ENCODE data around the gene MLN. TPM values are rescaled to one million over a fixed set of nuclear protein-coding genes. Genes with fewer than 3 reads are reported as not detected.

The MLN gene
- polyA plus RNA-seq, 1 of the 3 experiments (the other 2 are of a cell fraction): not detected

- no peak for TF ChIP-seq REST (IDR thresholded peaks at IDR 0.05; ENCODE audit: low read depth, low read length)
- peak; percentile 67 for TF ChIP-seq NRF1 (IDR thresholded peaks at IDR 0.05; ENCODE audit: low read depth, low read length)
- peak; percentile 92 for TF ChIP-seq POLR2AphosphoS5 (IDR thresholded peaks at IDR 0.05; ENCODE audit: low read depth, low read length)
- no peak for TF ChIP-seq ZBTB33 (IDR thresholded peaks at IDR 0.05; ENCODE audit: borderline replicate concordance, low read depth)
- TF ChIP-seq USF2 (IDR thresholded peaks at IDR 0.05; ENCODE audit: borderline replicate concordance, low read depth, low read length): no peak
- no peak for TF ChIP-seq JUND (IDR thresholded peaks at IDR 0.05)
- no peak for TF ChIP-seq CTCF (IDR thresholded peaks at IDR 0.05)
Observed at GRCh38 chr6:33788694-33789549, 14.9 kb downstream of the MLN start, which contains the start of gene LEMD2 (continued).

All from SK-N-SH (cell line).